GM23338 (cell line): ENCODE data around the gene DOCK2.

Experiments used
- CREB1 ChIP-seq: fragments of 250-450 bp; sonication (Bioruptor Pico); IDR thresholded peaks from 2 replicates; pipeline ENCODE4 v1.5.0; 2020; ENCODE audit warnings: low read depth, mild to moderate bottlenecking, moderate library complexity
- EZH2 ChIP-seq: fragments of 200-600 bp; sonication (generic); IDR thresholded peaks from one replicate; pipeline ENCODE4 v1.8.0; 2017; ENCODE audit warnings: antibody characterized with exemption, mild to moderate bottlenecking, low read depth; ENCODE audit not compliant: unreplicated experiment
- EZH2phosphoT487 ChIP-seq: fragments of 200-600 bp; sonication (generic); IDR thresholded peaks from one replicate; pipeline ENCODE4 v1.8.1; 2018; ENCODE audit warnings: antibody characterized with exemption; ENCODE audit not compliant: unreplicated experiment
- JUNB ChIP-seq: IDR thresholded peaks from one replicate; pipeline ENCODE4 v1.6.1; 2016; ENCODE audit warnings: antibody characterized with exemption; ENCODE audit not compliant: unreplicated experiment
- NANOG ChIP-seq: IDR thresholded peaks from 2 replicates; pipeline ENCODE4 v1.6.1; 2016; ENCODE audit warnings: antibody characterized with exemption, borderline replicate concordance
- POLR2AphosphoS5 ChIP-seq: IDR thresholded peaks from 2 replicates; pipeline ENCODE4 v1.6.1; 2016; ENCODE audit warnings: antibody characterized with exemption, low read depth
- ZNF331 ChIP-seq: fragments of 250-450 bp; sonication (Bioruptor Pico); IDR thresholded peaks from 2 replicates; pipeline ENCODE4 v1.5.0; 2020; ENCODE audit warnings: low read depth, mild to moderate bottlenecking, moderate library complexity
- TF ChIP-seq, protein P1 (sequence below), 2 experiments: fragments of 200-600 bp in 1 of 2; sonication (generic) in 1 of 2; conservative IDR thresholded peaks; 2 replicates each; pipeline versions ENCODE4 v1.5.1 to v1.6.1; 2016 to 2017; ENCODE audit warnings: antibody characterized with exemption in 2 of 2, low read depth in 2 of 2, mild to moderate bottlenecking in 2 of 2, moderate library complexity in 1 of 2
- TF ChIP-seq, protein P2 (sequence below): IDR thresholded peaks from one replicate; pipeline ENCODE4 v1.6.1; 2018; ENCODE audit warnings: antibody characterized with exemption; ENCODE audit not compliant: unreplicated experiment
- TF ChIP-seq, protein P3 (sequence below): IDR thresholded peaks from 2 replicates; pipeline ENCODE4 v1.6.1; 2016; ENCODE audit warnings: antibody characterized with exemption
- TF ChIP-seq, protein P4 (sequence below): fragments of 250-450 bp; sonication (Bioruptor Pico); IDR thresholded peaks from 2 replicates; pipeline ENCODE4 v1.5.0; 2020; ENCODE audit warnings: mild to moderate bottlenecking, moderate library complexity

DNA sequence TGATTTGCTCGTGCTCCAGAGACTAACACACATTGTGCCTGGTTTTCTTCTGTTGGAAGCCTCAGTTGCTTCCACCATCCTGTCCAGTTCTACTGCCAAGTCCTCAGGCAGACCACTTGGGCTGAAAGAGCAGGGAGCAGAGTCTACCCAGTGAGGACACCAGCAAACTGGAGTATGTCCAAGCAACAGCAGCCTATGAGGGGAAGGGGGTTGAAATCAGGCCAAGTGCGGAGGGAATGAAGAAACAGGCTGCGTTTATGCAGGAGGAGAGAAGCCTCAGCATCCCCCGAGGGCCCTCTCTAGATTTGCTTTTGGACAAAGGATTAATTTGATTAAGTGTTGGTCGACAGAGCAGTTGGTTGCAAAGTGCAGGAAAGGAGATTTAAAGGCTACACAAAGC is 14.5 kb downstream of the DOCK2 start:
- TF ChIP-seq POLR2AphosphoS5 = no peak
- TF ChIP-seq EZH2 = no peak
- TF ChIP-seq, protein P1, sequence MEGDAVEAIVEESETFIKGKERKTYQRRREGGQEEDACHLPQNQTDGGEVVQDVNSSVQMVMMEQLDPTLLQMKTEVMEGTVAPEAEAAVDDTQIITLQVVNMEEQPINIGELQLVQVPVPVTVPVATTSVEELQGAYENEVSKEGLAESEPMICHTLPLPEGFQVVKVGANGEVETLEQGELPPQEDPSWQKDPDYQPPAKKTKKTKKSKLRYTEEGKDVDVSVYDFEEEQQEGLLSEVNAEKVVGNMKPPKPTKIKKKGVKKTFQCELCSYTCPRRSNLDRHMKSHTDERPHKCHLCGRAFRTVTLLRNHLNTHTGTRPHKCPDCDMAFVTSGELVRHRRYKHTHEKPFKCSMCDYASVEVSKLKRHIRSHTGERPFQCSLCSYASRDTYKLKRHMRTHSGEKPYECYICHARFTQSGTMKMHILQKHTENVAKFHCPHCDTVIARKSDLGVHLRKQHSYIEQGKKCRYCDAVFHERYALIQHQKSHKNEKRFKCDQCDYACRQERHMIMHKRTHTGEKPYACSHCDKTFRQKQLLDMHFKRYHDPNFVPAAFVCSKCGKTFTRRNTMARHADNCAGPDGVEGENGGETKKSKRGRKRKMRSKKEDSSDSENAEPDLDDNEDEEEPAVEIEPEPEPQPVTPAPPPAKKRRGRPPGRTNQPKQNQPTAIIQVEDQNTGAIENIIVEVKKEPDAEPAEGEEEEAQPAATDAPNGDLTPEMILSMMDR (conservative IDR thresholded peaks at IDR 0.05; ENCODE audit: low read depth in 2 of 2) = no peak
- TF ChIP-seq EZH2phosphoT487 = no peak
- TF ChIP-seq, protein P2, sequence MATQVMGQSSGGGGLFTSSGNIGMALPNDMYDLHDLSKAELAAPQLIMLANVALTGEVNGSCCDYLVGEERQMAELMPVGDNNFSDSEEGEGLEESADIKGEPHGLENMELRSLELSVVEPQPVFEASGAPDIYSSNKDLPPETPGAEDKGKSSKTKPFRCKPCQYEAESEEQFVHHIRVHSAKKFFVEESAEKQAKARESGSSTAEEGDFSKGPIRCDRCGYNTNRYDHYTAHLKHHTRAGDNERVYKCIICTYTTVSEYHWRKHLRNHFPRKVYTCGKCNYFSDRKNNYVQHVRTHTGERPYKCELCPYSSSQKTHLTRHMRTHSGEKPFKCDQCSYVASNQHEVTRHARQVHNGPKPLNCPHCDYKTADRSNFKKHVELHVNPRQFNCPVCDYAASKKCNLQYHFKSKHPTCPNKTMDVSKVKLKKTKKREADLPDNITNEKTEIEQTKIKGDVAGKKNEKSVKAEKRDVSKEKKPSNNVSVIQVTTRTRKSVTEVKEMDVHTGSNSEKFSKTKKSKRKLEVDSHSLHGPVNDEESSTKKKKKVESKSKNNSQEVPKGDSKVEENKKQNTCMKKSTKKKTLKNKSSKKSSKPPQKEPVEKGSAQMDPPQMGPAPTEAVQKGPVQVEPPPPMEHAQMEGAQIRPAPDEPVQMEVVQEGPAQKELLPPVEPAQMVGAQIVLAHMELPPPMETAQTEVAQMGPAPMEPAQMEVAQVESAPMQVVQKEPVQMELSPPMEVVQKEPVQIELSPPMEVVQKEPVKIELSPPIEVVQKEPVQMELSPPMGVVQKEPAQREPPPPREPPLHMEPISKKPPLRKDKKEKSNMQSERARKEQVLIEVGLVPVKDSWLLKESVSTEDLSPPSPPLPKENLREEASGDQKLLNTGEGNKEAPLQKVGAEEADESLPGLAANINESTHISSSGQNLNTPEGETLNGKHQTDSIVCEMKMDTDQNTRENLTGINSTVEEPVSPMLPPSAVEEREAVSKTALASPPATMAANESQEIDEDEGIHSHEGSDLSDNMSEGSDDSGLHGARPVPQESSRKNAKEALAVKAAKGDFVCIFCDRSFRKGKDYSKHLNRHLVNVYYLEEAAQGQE = no peak
- no peak for TF ChIP-seq ZNF331 (CRISPR knock-in tag)
- TF ChIP-seq, protein P3, sequence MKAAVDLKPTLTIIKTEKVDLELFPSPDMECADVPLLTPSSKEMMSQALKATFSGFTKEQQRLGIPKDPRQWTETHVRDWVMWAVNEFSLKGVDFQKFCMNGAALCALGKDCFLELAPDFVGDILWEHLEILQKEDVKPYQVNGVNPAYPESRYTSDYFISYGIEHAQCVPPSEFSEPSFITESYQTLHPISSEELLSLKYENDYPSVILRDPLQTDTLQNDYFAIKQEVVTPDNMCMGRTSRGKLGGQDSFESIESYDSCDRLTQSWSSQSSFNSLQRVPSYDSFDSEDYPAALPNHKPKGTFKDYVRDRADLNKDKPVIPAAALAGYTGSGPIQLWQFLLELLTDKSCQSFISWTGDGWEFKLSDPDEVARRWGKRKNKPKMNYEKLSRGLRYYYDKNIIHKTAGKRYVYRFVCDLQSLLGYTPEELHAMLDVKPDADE = no peak
- TF ChIP-seq JUNB = no peak
- TF ChIP-seq, protein P4, sequence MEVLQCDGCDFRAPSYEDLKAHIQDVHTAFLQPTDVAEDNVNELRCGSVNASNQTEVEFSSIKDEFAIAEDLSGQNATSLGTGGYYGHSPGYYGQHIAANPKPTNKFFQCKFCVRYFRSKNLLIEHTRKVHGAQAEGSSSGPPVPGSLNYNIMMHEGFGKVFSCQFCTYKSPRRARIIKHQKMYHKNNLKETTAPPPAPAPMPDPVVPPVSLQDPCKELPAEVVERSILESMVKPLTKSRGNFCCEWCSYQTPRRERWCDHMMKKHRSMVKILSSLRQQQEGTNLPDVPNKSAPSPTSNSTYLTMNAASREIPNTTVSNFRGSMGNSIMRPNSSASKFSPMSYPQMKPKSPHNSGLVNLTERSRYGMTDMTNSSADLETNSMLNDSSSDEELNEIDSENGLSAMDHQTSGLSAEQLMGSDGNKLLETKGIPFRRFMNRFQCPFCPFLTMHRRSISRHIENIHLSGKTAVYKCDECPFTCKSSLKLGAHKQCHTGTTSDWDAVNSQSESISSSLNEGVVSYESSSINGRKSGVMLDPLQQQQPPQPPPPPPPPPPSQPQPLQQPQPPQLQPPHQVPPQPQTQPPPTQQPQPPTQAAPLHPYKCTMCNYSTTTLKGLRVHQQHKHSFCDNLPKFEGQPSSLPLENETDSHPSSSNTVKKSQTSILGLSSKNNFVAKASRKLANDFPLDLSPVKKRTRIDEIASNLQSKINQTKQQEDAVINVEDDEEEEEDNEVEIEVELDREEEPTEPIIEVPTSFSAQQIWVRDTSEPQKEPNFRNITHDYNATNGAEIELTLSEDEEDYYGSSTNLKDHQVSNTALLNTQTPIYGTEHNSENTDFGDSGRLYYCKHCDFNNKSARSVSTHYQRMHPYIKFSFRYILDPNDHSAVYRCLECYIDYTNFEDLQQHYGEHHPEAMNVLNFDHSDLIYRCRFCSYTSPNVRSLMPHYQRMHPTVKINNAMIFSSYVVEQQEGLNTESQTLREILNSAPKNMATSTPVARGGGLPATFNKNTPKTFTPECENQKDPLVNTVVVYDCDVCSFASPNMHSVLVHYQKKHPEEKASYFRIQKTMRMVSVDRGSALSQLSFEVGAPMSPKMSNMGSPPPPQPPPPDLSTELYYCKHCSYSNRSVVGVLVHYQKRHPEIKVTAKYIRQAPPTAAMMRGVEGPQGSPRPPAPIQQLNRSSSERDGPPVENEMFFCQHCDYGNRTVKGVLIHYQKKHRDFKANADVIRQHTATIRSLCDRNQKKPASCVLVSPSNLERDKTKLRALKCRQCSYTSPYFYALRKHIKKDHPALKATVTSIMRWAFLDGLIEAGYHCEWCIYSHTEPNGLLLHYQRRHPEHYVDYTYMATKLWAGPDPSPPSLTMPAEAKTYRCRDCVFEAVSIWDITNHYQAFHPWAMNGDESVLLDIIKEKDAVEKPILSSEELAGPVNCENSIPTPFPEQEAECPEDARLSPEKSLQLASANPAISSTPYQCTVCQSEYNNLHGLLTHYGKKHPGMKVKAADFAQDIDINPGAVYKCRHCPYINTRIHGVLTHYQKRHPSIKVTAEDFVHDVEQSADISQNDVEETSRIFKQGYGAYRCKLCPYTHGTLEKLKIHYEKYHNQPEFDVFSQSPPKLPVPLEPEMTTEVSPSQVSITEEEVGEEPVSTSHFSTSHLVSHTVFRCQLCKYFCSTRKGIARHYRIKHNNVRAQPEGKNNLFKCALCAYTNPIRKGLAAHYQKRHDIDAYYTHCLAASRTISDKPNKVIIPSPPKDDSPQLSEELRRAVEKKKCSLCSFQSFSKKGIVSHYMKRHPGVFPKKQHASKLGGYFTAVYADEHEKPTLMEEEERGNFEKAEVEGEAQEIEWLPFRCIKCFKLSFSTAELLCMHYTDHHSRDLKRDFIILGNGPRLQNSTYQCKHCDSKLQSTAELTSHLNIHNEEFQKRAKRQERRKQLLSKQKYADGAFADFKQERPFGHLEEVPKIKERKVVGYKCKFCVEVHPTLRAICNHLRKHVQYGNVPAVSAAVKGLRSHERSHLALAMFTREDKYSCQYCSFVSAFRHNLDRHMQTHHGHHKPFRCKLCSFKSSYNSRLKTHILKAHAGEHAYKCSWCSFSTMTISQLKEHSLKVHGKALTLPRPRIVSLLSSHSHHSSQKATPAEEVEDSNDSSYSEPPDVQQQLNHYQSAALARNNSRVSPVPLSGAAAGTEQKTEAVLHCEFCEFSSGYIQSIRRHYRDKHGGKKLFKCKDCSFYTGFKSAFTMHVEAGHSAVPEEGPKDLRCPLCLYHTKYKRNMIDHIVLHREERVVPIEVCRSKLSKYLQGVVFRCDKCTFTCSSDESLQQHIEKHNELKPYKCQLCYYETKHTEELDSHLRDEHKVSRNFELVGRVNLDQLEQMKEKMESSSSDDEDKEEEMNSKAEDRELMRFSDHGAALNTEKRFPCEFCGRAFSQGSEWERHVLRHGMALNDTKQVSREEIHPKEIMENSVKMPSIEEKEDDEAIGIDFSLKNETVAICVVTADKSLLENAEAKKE = no peak
- TF ChIP-seq CREB1 = no peak
- no peak for TF ChIP-seq NANOG
